Liver (tissue), 9 donors: ENCODE data around the gene PSD4. TPM values are rescaled to one million over a fixed set of nuclear protein-coding genes. Genes with fewer than 3 reads are reported as not detected.

ENCODE experiments used
- DNase-seq: peaks from one replicate; pipeline ENCODE4 v3.0.0-alpha.2; 2017; ENCODE audit warnings: low spot score
- H3K27ac ChIP-seq, 2 donors: one replicate each; pipeline ENCODE4 v1.7.0; 2013; ENCODE audit warnings: inconsistent platforms in 2 of 2, low read length in 2 of 2, control low read depth in 1 of 2, low read depth in 1 of 2, mild to moderate bottlenecking in 1 of 2
- H3K27me3 ChIP-seq, 4 donors: one replicate each; pipeline versions ENCODE4 v1.6.1 to v1.7.0; 2013; ENCODE audit warnings: low read length in 3 of 4, inconsistent platforms in 1 of 4, mild to moderate bottlenecking in 1 of 4, moderate library complexity in 1 of 4; ENCODE audit not compliant: control insufficient read depth in 4 of 4, insufficient read depth in 4 of 4
- H3K36me3 ChIP-seq, 4 donors: one replicate each; pipeline versions ENCODE4 v1.6.1 to v1.7.0; 2013; ENCODE audit warnings: low read length in 3 of 4, mild to moderate bottlenecking in 3 of 4, low read depth in 1 of 4, moderate library complexity in 1 of 4; ENCODE audit not compliant: control insufficient read depth in 4 of 4, insufficient read depth in 3 of 4
- H3K4me1 ChIP-seq, 4 donors: one replicate each; pipeline versions ENCODE4 v1.6.1 to v1.7.0; 2013; ENCODE audit warnings: low read length in 3 of 4, mild to moderate bottlenecking in 3 of 4, moderate library complexity in 1 of 4; ENCODE audit not compliant: control insufficient read depth in 4 of 4, insufficient read depth in 4 of 4
- H3K4me3 ChIP-seq, 3 donors: one replicate each; pipeline versions ENCODE4 v1.6.1 to v1.7.0; 2013; ENCODE audit warnings: low read length in 3 of 3, control low read depth in 1 of 3, low read depth in 1 of 3, mild to moderate bottlenecking in 1 of 3
- H3K9ac ChIP-seq, 2 donors: one replicate each; pipeline ENCODE4 v1.7.0; 2013; ENCODE audit warnings: low read length in 2 of 2, mild to moderate bottlenecking in 2 of 2, moderate library complexity in 2 of 2, control low read depth in 1 of 2, low read depth in 1 of 2
- H3K9me3 ChIP-seq, 4 donors: one replicate each; pipeline versions ENCODE4 v1.6.1 to v1.7.0; 2013; ENCODE audit warnings: low read length in 3 of 4; ENCODE audit not compliant: control insufficient read depth in 4 of 4
- ATF3 ChIP-seq: IDR thresholded peaks from 2 replicates; pipeline ENCODE4 v1.6.1; 2016; ENCODE audit warnings: antibody characterized with exemption
- CTCF ChIP-seq: fragments of 150-350 bp; IDR thresholded peaks from 2 replicates; pipeline ENCODE4 v1.5.1; 2017; ENCODE audit warnings: improper control_type of control experiment, low read depth, low read length; ENCODE audit not compliant: missing input control
- EGR1 ChIP-seq, 2 donors: IDR thresholded peaks; 2 replicates each; pipeline ENCODE4 v1.6.1; 2016 to 2018; ENCODE audit warnings: antibody characterized with exemption in 2 of 2, low read depth in 2 of 2
- FOXA1 ChIP-seq: IDR thresholded peaks from 2 replicates; pipeline ENCODE4 v1.6.1; 2016; ENCODE audit warnings: antibody characterized with exemption
- FOXA2 ChIP-seq: IDR thresholded peaks from 2 replicates; pipeline ENCODE4 v1.6.1; 2016; ENCODE audit warnings: antibody characterized with exemption
- HNF4A ChIP-seq, 2 donors: conservative IDR thresholded peaks; 2 replicates each; pipeline ENCODE4 v1.6.1; 2016; ENCODE audit warnings: antibody characterized with exemption in 2 of 2, mild to moderate bottlenecking in 2 of 2
- HNF4G ChIP-seq: IDR thresholded peaks from 2 replicates; pipeline ENCODE4 v1.6.1; 2016; ENCODE audit warnings: antibody characterized with exemption
- JUND ChIP-seq, 2 donors: IDR thresholded peaks; 2 replicates each; pipeline ENCODE4 v1.6.1; 2016; ENCODE audit warnings: antibody characterized with exemption in 2 of 2
- MAX ChIP-seq: IDR thresholded peaks from 2 replicates; pipeline ENCODE4 v1.6.1; 2016; ENCODE audit warnings: antibody characterized with exemption
- RAD21 ChIP-seq, 2 donors: IDR thresholded peaks; 2 replicates each; pipeline ENCODE4 v1.6.1; 2016; ENCODE audit warnings: antibody characterized with exemption in 2 of 2, mild to moderate bottlenecking in 2 of 2
- REST ChIP-seq: IDR thresholded peaks from 2 replicates; pipeline ENCODE4 v1.6.1; 2016; ENCODE audit warnings: antibody characterized with exemption, mild to moderate bottlenecking
- SP1 ChIP-seq: IDR thresholded peaks from 2 replicates; pipeline ENCODE4 v1.6.1; 2018; ENCODE audit warnings: antibody characterized with exemption, mild to moderate bottlenecking
- TAF1 ChIP-seq: conservative IDR thresholded peaks from 2 replicates; pipeline ENCODE4 v1.6.1; 2016; ENCODE audit warnings: antibody characterized with exemption, mild to moderate bottlenecking
- YY1 ChIP-seq: IDR thresholded peaks from 2 replicates; pipeline ENCODE4 v1.6.1; 2016; ENCODE audit warnings: antibody characterized with exemption, mild to moderate bottlenecking
- WGBS: extraction: QIAGEN DNeasy Blood & Tissue Kit; methylation state at CpG from one replicate; pipeline ENCODE4 v1.1.7; 2013; 5-methylcytosine and 5-hydroxymethylcytosine counted together
- polyA plus RNA-seq, 2 donors: library from polyadenylated mRNA; stranded (reverse) in 1 of 2; unstranded in 1 of 2; fragments of 200-250 nt in 1 of 2; fragments of >200 nt in 1 of 2; fragmentation: Nextera tagmentation in 1 of 2; extraction: Ambion mirVana in 1 of 2; gene quantifications; one replicate each; pipeline versions ENCODE4 v1.2.1 to v1.2.3, GENCODE V29; 2013 to 2015
- total RNA-seq, 2 donors: library from RNA; depleted of rRNA; stranded (reverse); fragments of >200 nt; gene quantifications; one replicate each; pipeline ENCODE4 v1.2.3, GENCODE V29; 2014
- TF ChIP-seq, protein P1 (sequence below): IDR thresholded peaks from 2 replicates; pipeline ENCODE4 v1.6.1; 2016; ENCODE audit warnings: antibody characterized with exemption
- donor health status: healthy.
- donor health status: healthy.
- donor health status: healthy.
- donor health status: healthy.
- donor health status: healthy.

Gene PSD4
- total and polyA plus RNA-seq, 4 donors = 16.4 to 83.2 (median 34.4) TPM

- peaks cover 9 to 54% (median 40%) of the 10 kb centered on the region in 4 donors for H3K4me1 ChIP-seq
- H3K36me3 ChIP-seq = peaks cover 0 to 1% (median 0%) of the 10 kb centered on the region in 4 donors
Observed at GRCh38 chr2:113167962-113168340, 5.8 kb upstream of the PSD4 start.

DNA sequence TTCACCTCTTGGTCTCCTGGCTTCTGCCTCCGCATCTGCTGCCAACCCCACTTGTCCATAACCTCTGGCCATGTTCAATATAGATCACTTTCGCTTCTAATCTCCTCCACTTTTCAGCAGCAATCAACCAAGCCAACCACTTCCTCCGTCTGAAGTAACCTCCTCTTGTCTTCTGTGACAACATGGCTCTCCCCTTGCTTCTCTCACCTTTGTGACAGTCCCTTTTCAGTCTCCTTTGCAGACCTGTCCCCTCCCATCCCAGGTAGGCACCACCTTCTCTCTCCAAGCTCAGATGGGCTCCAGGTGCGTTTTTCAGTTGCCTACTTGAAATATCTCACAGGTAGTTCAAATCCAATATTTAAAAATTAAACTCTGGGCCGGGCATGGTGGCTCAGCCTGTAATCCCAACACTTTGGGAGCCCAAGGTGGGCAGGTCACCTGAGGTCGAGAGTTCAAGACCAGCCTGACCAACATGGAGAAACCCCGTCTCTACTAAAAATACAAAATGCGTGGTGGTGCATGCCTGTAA, 4.7 kb upstream of the PSD4 start:
- TF ChIP-seq ATF3 = no peak
- H3K27me3 ChIP-seq = no peaks in the 10 kb centered on the region
- DNase-seq = no peak
- WGBS = 85% methylated on average over 8 of the region's 8 CpGs
- no peak overlapping the region for H3K9ac ChIP-seq
- H3K36me3 ChIP-seq = peaks cover 0 to 1% (median 0%) of the 10 kb centered on the region in 4 donors
- H3K9me3 ChIP-seq = no peaks in the 10 kb centered on the region
- peak overlapping the region; percentile 75 to 83 for H3K27ac ChIP-seq
- H3K4me1 ChIP-seq = peaks cover 6 to 52% (median 38%) of the 10 kb centered on the region in 4 donors
- no peak overlapping the region for H3K4me3 ChIP-seq

More at GRCh38 chr2:113167962-113168340, 5.8 kb upstream of the PSD4 start:
- 87% methylated on average over 6 of the region's 6 CpGs for WGBS
- Histone ChIP-seq H3K9me3 (no peaks in the 10 kb centered on the region), H3K27me3 (no peaks in the 10 kb centered on the region), H3K9ac (peak overlapping the region in 1 of 2 donors; percentile 29), H3K27ac (peak overlapping the region; percentile 75 to 83), H3K4me3 (no peak overlapping the region)
- DNase-seq = no peak
- TF ChIP-seq MAX = no peak
- no peak for TF ChIP-seq REST
- no peak for TF ChIP-seq FOXA1
- no peak for TF ChIP-seq HNF4G
- TF ChIP-seq EGR1 (IDR thresholded peaks at IDR 0.05; ENCODE audit: low read depth in 2 of 2) = no peak
- no peak for TF ChIP-seq TAF1
- TF ChIP-seq RAD21 (IDR thresholded peaks at IDR 0.05) = no peak
- TF ChIP-seq FOXA2 = no peak
- no peak for TF ChIP-seq SP1
- no peak for TF ChIP-seq JUND (IDR thresholded peaks at IDR 0.05)
- TF ChIP-seq, protein P1, sequence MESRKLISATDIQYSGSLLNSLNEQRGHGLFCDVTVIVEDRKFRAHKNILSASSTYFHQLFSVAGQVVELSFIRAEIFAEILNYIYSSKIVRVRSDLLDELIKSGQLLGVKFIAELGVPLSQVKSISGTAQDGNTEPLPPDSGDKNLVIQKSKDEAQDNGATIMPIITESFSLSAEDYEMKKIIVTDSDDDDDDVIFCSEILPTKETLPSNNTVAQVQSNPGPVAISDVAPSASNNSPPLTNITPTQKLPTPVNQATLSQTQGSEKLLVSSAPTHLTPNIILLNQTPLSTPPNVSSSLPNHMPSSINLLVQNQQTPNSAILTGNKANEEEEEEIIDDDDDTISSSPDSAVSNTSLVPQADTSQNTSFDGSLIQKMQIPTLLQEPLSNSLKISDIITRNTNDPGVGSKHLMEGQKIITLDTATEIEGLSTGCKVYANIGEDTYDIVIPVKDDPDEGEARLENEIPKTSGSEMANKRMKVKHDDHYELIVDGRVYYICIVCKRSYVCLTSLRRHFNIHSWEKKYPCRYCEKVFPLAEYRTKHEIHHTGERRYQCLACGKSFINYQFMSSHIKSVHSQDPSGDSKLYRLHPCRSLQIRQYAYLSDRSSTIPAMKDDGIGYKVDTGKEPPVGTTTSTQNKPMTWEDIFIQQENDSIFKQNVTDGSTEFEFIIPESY = no peak

GRCh38 chr2:113169586-113169985, 4.2 kb upstream of the PSD4 start:
- Histone ChIP-seq H3K4me3 (no peak overlapping the region), H3K4me1 (peaks cover 2 to 47% (median 33%) of the 10 kb centered on the region in 4 donors), H3K27ac (no peak overlapping the region), H3K9ac (no peak overlapping the region), H3K9me3 (no peaks in the 10 kb centered on the region), H3K27me3 (no peaks in the 10 kb centered on the region), H3K36me3 (peaks cover 0 to 1% (median 0%) of the 10 kb centered on the region in 4 donors)
- 95% methylated on average over 3 of the region's 3 CpGs for WGBS
- no peak for DNase-seq
- TF ChIP-seq EGR1 (IDR thresholded peaks at IDR 0.05; ENCODE audit: low read depth in 2 of 2) = no peak
- no peak for TF ChIP-seq ATF3
- TF ChIP-seq MAX = no peak
- TF ChIP-seq YY1 = no peak
- TF ChIP-seq CTCF = no peak
- TF ChIP-seq JUND (IDR thresholded peaks at IDR 0.05) = no peak
- no peak for TF ChIP-seq SP1
- no peak for TF ChIP-seq HNF4A (conservative IDR thresholded peaks at IDR 0.05)
